LNCAP (cell line): Measurements from ENCODE around the gene SF1.

Experiments
- TF ChIP-seq, protein P1 (sequence below): fragments of 450-650 bp; IDR thresholded peaks from 2 replicates; pipeline ENCODE4 v1.5.1; 2017; ENCODE audit warnings: mild to moderate bottlenecking

The SF1 gene

DNA sequence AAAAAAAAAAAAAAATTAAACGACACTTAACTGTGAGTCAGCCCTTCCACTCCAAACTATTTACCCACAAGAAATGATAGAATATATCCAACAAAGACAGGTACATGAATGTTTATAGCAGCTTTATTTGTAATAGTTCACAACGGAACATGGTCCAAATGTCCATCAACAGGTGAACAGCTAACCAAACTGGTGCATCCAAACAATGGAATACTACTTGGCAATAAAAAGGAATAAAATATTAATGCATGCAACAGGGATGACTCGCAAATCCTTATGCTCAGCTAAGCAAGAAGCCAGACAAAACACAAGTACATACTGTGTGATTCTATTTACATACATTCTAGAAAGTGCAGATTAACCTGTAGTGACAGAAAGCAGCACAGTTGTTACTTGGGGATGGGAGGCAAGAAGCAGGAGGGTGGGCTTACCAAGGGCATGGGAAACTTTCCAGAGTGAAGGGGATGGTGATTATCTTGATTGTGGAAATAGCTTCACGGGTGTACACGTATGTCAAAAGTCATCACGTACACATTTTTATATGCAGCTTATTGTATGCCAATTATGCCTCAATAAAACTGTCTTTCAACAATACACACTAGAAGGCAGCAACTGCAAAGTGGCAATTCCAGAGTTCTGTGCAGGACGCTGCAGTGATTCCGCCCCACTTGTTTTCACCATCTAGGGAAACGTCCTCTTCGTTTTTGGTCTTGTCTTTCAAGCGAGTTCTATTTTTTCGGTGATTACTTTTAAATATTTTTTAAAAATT lies 6.7 kb upstream of the SF1 start:
- TF ChIP-seq, protein P1, sequence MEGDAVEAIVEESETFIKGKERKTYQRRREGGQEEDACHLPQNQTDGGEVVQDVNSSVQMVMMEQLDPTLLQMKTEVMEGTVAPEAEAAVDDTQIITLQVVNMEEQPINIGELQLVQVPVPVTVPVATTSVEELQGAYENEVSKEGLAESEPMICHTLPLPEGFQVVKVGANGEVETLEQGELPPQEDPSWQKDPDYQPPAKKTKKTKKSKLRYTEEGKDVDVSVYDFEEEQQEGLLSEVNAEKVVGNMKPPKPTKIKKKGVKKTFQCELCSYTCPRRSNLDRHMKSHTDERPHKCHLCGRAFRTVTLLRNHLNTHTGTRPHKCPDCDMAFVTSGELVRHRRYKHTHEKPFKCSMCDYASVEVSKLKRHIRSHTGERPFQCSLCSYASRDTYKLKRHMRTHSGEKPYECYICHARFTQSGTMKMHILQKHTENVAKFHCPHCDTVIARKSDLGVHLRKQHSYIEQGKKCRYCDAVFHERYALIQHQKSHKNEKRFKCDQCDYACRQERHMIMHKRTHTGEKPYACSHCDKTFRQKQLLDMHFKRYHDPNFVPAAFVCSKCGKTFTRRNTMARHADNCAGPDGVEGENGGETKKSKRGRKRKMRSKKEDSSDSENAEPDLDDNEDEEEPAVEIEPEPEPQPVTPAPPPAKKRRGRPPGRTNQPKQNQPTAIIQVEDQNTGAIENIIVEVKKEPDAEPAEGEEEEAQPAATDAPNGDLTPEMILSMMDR = no peak

DNA sequence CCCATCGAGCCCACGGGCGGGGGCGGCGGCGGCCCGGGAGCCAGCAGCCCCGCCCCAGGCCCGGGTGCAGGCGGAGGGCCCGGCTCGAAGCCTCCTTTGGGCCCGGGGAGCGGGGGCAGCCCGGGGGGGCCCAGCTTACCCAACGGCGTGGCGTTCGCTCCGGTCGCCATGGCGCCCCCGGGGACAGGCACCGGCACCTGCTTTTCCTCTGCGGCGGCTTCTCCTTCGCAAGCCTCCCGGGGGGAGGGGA lies 194 bp downstream of the SF1 start:
- TF ChIP-seq, protein P1 = no peak

DNA sequence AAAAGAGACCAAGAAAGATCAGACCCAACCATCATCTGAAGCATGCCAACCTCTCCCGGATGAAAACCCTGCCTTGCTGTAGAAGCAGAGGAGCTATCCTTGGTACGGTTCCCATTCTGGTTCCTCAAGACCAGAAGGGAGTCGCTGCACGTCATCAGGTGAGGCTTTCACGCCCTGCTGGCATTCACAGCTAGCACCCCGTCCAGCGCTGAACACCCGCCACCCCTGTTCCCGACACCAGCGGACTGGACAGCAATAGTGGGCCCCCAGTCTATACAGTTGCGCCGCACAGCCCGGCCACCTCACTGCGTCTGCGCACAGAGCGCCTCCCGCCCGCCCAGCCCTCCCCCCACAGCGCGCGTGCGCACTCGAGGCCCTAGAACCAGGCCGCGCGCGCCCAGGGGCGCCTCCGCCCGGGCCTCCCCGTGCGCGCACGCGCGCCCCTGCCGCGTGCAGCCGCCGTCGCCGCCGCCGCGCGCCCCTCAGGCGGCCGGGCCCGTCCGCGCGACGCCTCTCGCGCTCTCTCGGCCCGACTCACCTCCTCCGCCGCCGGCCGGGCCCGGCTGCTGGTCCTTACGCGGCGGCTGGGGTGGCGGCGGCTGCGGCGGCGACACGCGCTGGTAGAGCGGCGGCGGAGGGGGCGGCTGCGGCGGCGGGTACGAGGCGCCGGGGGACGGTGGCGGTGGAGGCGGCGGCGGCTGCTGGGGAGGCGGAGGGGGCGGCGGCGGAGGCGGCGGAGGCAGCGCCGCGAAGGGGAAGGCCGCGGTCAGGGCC lies 706 bp downstream of the SF1 start:
- TF ChIP-seq, protein P1 = no peak

DNA sequence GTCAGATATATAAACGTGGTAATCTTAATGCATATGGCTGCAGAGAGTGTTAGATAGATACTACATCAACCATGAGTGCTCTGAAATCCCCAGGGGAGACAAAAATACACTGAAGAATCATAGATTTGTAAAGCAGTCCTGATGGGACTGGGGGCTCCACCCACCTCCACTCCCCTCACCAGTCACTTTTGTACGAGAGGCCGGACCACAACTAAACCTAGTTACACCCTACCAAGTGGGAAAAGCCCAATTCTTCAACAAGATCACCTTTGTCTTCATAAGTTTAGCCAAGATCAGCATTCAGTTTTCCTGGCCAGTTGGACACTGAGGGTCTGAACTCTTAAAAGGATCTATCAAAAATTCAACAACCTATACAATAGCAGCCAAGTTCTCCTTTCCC lies 1.5 kb downstream of the SF1 start:
- TF ChIP-seq, protein P1 = no peak

DNA sequence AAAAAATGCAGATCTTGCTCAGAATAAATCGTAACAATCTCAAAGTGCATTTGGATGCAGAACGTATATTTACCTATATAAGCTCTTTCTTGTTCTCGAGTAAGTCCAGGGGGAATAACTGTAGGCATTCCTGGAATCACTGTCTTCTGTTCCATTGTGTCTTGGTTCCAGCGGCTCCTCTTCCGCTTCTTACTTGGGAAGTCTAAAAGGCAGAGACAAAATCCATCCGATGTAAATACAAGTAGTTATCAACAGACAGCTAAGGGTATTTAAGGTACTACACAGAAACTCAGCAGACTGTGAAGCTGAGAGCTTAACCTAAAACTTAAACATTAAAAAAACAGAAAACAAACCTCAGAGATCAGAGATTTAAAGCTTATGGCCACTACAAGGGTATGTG lies 1.9 kb downstream of the SF1 start:
- TF ChIP-seq, protein P1 = no peak

DNA sequence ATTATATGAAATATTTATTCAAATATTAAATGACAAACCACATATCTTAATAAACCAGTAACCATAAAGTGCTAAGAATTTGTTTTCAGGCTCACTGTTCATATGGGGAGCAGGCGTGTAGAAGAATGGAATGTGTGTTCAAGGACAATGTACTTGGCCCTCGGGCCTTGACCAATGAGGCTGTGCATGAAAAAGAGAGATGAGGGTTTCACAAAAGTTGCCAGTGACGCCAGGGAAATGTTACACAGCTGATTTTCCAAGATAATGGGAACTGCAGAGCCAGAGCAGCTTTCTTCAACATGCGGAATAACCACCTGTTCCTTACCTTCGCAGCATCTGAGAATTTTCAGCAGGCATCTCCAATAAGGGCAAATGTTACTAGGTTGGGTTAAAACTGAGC lies 4.2 kb downstream of the SF1 start:
- TF ChIP-seq, protein P1 = no peak

DNA sequence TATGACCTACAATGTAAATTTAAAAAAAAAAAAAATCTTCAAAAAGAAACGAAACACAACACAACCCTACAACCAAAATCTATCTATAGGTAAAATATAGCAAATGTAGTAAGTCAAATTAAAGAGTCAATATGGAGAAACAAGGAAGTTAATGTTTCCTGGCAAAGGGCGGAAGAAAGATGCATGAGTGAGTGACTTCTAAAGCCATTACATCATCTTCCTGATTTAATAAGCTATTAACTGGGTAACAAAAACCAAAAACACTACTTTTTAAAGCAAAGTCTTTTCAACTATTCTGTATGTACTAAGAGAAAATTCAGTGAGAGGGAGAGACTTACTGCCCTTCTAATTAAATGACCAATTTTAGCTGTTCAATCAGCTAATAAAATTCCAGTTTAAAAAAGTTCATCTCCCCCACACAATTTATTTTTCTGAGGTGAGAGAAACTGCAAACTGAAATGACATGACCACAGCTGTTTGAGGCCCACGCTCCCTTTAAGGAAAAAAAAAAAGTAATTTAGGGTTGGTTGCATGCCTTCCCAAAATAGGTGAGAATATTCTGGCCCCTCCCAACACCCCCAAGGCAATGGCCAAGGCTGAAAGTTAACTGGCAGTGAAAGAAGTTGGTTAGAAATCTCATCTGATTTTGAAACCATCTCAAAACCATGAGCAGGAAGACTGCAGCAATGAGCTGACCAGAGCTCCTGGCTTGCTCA lies 5.9 kb downstream of the SF1 start:
- TF ChIP-seq, protein P1 = no peak
